Natural killer cell (primary cell): ENCODE measurements around the gene PIM2. TPM values are rescaled to one million over a fixed set of nuclear protein-coding genes. Genes with fewer than 3 reads are reported as not detected.

Source experiments
- ATAC-seq, 3 donors: fragments of 150-1000 bp in 2 of 3; fragments of 200-7000 bp in 1 of 3; cut with Tn5 transposase; 1 replicate in 1 of 3; 2 replicates in 2 of 3; pipeline ENCODE4 v1.10.0; 2021; ENCODE audit warnings: mild to moderate bottlenecking in 2 of 3, moderate library complexity in 2 of 3
- DNase-seq, 2 donors: peaks; one replicate each; pipeline versions ENCODE4 v3.0.0 to v3.0.0-alpha.2; 2013 to 2021; ENCODE audit warnings: mixed read lengths in 1 of 2
- H3K27ac ChIP-seq: one replicate; pipeline ENCODE4 v1.5.1; 2013; ENCODE audit warnings: mild to moderate bottlenecking, low read length
- H3K27me3 ChIP-seq: one replicate; pipeline ENCODE4 v1.6.1; 2013; ENCODE audit warnings: low read length; ENCODE audit not compliant: control insufficient read depth, insufficient read depth
- H3K36me3 ChIP-seq: one replicate; pipeline ENCODE4 v1.6.1; 2013; ENCODE audit warnings: low read length; ENCODE audit not compliant: control insufficient read depth, insufficient read depth
- H3K4me1 ChIP-seq: one replicate; pipeline ENCODE4 v1.6.1; 2013; ENCODE audit warnings: low read length; ENCODE audit not compliant: control insufficient read depth, insufficient read depth
- H3K4me3 ChIP-seq: one replicate; pipeline ENCODE4 v1.5.1; 2013; ENCODE audit warnings: low read length
- H3K9me3 ChIP-seq: one replicate; pipeline ENCODE4 v1.6.1; 2013; ENCODE audit warnings: low read length; ENCODE audit not compliant: control insufficient read depth, insufficient read depth
- H3K27ac Mint-ChIP-seq, 2 donors: one replicate each; pipeline ENCODE4 v1.8.0; 2022; ENCODE audit warnings: mild to moderate bottlenecking in 2 of 2, mixed read lengths in 2 of 2, moderate library complexity in 1 of 2
- H3K27me3 Mint-ChIP-seq, 2 donors: one replicate each; pipeline ENCODE4 v1.8.0; 2022; ENCODE audit warnings: low read depth in 2 of 2, mixed read lengths in 2 of 2
- H3K36me3 Mint-ChIP-seq: one replicate; pipeline ENCODE4 v1.8.0; 2022; ENCODE audit warnings: mixed read lengths
- H3K4me1 Mint-ChIP-seq, 2 donors: one replicate each; pipeline ENCODE4 v1.8.0; 2022; ENCODE audit warnings: mixed read lengths in 2 of 2
- H3K4me3 Mint-ChIP-seq: one replicate; pipeline ENCODE4 v1.8.0; 2022; ENCODE audit warnings: mild to moderate bottlenecking, moderate library complexity, mixed read lengths
- H3K9me3 Mint-ChIP-seq, 2 donors: one replicate each; pipeline ENCODE4 v1.8.0; 2022; ENCODE audit warnings: mixed read lengths in 2 of 2
- CTCF ChIP-seq: fragments of 200-600 bp; IDR thresholded peaks from one replicate; pipeline ENCODE4 v1.8.0; 2022; ENCODE audit warnings: antibody characterized with exemption
- WGBS: methylation state at CpG from one replicate; pipeline ENCODE4 v1.1.7; 2013; ENCODE audit warnings: missing lambda C conversion rate; ENCODE audit not compliant: insufficient coverage; 5-methylcytosine and 5-hydroxymethylcytosine counted together
- intact Hi-C: fragments of 100-400 bp; cut with micrococcal nuclease; formaldehyde crosslinking; loops from one replicate; pipeline ENCODE4 v1.14.2; 2022
- total RNA-seq, 4 donors: library from RNA; stranded (reverse); fragments of 120-200 nt in 1 of 4; gene quantifications; one replicate each; pipeline versions ENCODE4 v1.2.3 to v1.2.4, GENCODE V29; 2013 to 2022

Gene PIM2
- total RNA-seq, 3 donors from 2014 or later (not counting 1 experiment from before 2014, with no cell fraction given): 134 to 173 (median 150) TPM

GRCh38 chrX:48918301-48918642 is 552 bp downstream of the PIM2 start:
- Histone ChIP-seq H3K4me3 (peak overlapping the region; percentile 91), H3K36me3 (peaks cover 40% of the 10 kb centered on the region), H3K27me3 (no peaks in the 10 kb centered on the region), H3K9me3 (no peaks in the 10 kb centered on the region), H3K4me1 (peaks cover 77% of the 10 kb centered on the region), H3K27ac (peak overlapping the region; percentile 90)
- Mint-ChIP-seq H3K4me1 (peaks cover 44 to 55% of the 10 kb centered on the region in 2 donors), H3K27me3 (peaks cover 0 to 6% of the 10 kb centered on the region in 2 donors), H3K9me3 (no peaks in the 10 kb centered on the region), H3K36me3 (no peaks in the 10 kb centered on the region), H3K4me3 (peak overlapping the region; percentile 91), H3K27ac (peak overlapping the region; percentile 96 to 99)
- ATAC-seq: no peak
- TF ChIP-seq CTCF: no peak
- WGBS: 0% methylated on average over 21 of the region's 23 CpGs
- no peak for DNase-seq
- intact Hi-C loops: loop anchor here (5.0 to 10.0 kb wide), 3 partner anchors 87 to 124 kb away; partner anchors contain the start of genes GRIPAP1, HDAC6 and TFE3

- no peaks in the 10 kb centered on the region for H3K36me3 Mint-ChIP-seq
- no peaks in the 10 kb centered on the region for H3K27me3 ChIP-seq
- H3K27ac ChIP-seq: peak overlapping the region; percentile 90
- ATAC-seq (peak; percentile 45 to 72 (median 58)), DNase-seq (peak; percentile 85 to 92)
- H3K4me1 Mint-ChIP-seq: peaks cover 48 to 53% of the 10 kb centered on the region in 2 donors
- 5% methylated on average over 24 of the region's 27 CpGs for WGBS
- H3K27ac Mint-ChIP-seq: peak overlapping the region; percentile 96 to 99
- H3K36me3 ChIP-seq: peaks cover 45% of the 10 kb centered on the region
- H3K9me3 ChIP-seq: no peaks in the 10 kb centered on the region
- intact Hi-C loops: loop anchor here (1.0 to 10.0 kb wide), 4 partner anchors 87 to 269 kb away; partner anchors contain the start of genes GRIPAP1, HDAC6 and TFE3
- peak; percentile 76 for TF ChIP-seq CTCF
- H3K4me3 Mint-ChIP-seq: peak overlapping the region; percentile 91
- peaks cover 0 to 6% of the 10 kb centered on the region in 2 donors for H3K27me3 Mint-ChIP-seq
- no peaks in the 10 kb centered on the region for H3K9me3 Mint-ChIP-seq
- H3K4me3 ChIP-seq: peak overlapping the region; percentile 91
- peaks cover 74% of the 10 kb centered on the region for H3K4me1 ChIP-seq
These were observed 1.5 kb downstream of the PIM2 start for GRCh38 chrX:48917139-48918001.

- no peaks in the 10 kb centered on the region for H3K27me3 ChIP-seq
- no peaks in the 10 kb centered on the region for H3K36me3 Mint-ChIP-seq
These were observed 4.0 kb downstream of the PIM2 start for GRCh38 chrX:48914593-48915493.

More at GRCh38 chrX:48914593-48915493, 4.0 kb downstream of the PIM2 start:
- no peak for TF ChIP-seq CTCF
- Histone ChIP-seq H3K4me3 (no peak overlapping the region), H3K4me1 (peaks cover 63% of the 10 kb centered on the region), H3K27ac (no peak overlapping the region), H3K9me3 (no peaks in the 10 kb centered on the region), H3K36me3 (peaks cover 45% of the 10 kb centered on the region)
- Mint-ChIP-seq H3K4me3 (peak overlapping the region; percentile 53), H3K9me3 (no peaks in the 10 kb centered on the region), H3K4me1 (peaks cover 51 to 57% of the 10 kb centered on the region in 2 donors), H3K27me3 (peaks cover 0 to 13% of the 10 kb centered on the region in 2 donors), H3K27ac (peak overlapping the region; percentile 65 to 97)
- intact Hi-C loops: loop anchor here (5.0 to 10.0 kb wide), 3 partner anchors 90 to 127 kb away; partner anchors contain the start of genes GRIPAP1, HDAC6 and TFE3
- WGBS: 88% methylated on average over 8 of the region's 13 CpGs
- DNase-seq (no peak), ATAC-seq (no peak)
